GM12892 (cell line): ENCODE data around the gene CCDC18.

Experiments
- POLR2A ChIP-seq: IDR thresholded peaks from 2 replicates; pipeline ENCODE4 v1.6.1; 2011; ENCODE audit warnings: low read depth, low read length, control low read depth
- POLR2AphosphoS5 ChIP-seq: IDR thresholded peaks from 2 replicates; pipeline ENCODE4 v1.6.1; 2011; ENCODE audit warnings: low read depth, low read length, control low read depth

GRCh38 chr1:93288558-93288957, 108.0 kb downstream of the CCDC18 start:
- TF ChIP-seq POLR2A (no peak), POLR2AphosphoS5 (no peak)
